HCT116 (cell line): ENCODE measurements around the gene APOH. TPM values are rescaled to one million over a fixed set of nuclear protein-coding genes. Genes with fewer than 3 reads are reported as not detected.

ENCODE experiments used
- ATAC-seq: fragments of 200-7000 bp; cut with Tn5 transposase; 2 replicates; pipeline ENCODE4 v1.9.1; 2020; ENCODE audit warnings: mild to moderate bottlenecking, moderate library complexity
- BruUV-seq: library from RNA; stranded (reverse); fragments of 400-500 nt; replicated peaks from 2 replicates; lab custom pipeline; 2021; lab: Mats Ljungman, UMichigan
- CTCF ChIA-PET: fragments of 300-600 bp; sonication (Branson Sonifier 250); formaldehyde crosslinking; loops from one replicate; lab custom pipeline; 2021; ENCODE audit warnings: antibody characterized with exemption; lab: Charles Lee
- POLR2A ChIA-PET: fragments of 300-600, 350-600 bp; sonication (Branson Sonifier 250); formaldehyde crosslinking; loops from one replicate; lab custom pipeline; 2021; ENCODE audit warnings: antibody characterized with exemption; lab: Charles Lee
- RAD21 ChIA-PET, 2 experiments: fragments of 300-600 bp; sonication (Branson Sonifier 250); formaldehyde crosslinking; loops; one replicate each; lab custom pipeline; 2023; ENCODE audit warnings: low total read pairs in 2 of 2; ENCODE audit not compliant: uncharacterized antibody in 2 of 2, unreplicated experiment in 2 of 2, low non-redundant PET in 1 of 2; lab: Charles Lee
- DNase-seq: peaks from one replicate; pipeline ENCODE4 v3.0.0-alpha.2; 2010; ENCODE audit warnings: low read depth, low spot score
- H2AFZ ChIP-seq: fragments of 200-600 bp; shearing (Covaris generic), sonication (generic); 2 replicates; pipeline ENCODE4 v1.6.1; 2017; ENCODE audit warnings: low read depth, mixed run types, mixed read lengths, antibody characterized with exemption, low read length; ENCODE audit not compliant: poor library complexity, severe bottlenecking
- H3K27ac ChIP-seq: 2 replicates; pipeline ENCODE4 v1.5.1; 2012; ENCODE audit warnings: low read depth, low read length
- H3K27me3 ChIP-seq: fragments of 200-600 bp; sonication (generic); 2 replicates; pipeline ENCODE4 v1.6.1; 2016; ENCODE audit warnings: mixed run types, low read length, mixed read lengths; ENCODE audit not compliant: insufficient read depth
- H3K36me3 ChIP-seq, 2 experiments: fragments of 200-500 bp in 1 of 2; fragments of 200-600 bp in 1 of 2; sonication (Bioruptor generic) in 1 of 2; sonication (generic) in 1 of 2; 2 replicates each; pipeline versions ENCODE4 v1.5.1 to v1.6.1; 2014 to 2016; ENCODE audit warnings: low read length in 2 of 2, inconsistent platforms in 1 of 2, mixed read lengths in 1 of 2, mixed run types in 1 of 2; ENCODE audit not compliant: insufficient read depth in 2 of 2, control insufficient read depth in 1 of 2
- H3K4me1 ChIP-seq, 2 experiments: fragments of 200-600 bp in 1 of 2; sonication (generic) in 1 of 2; 2 replicates each; pipeline versions ENCODE4 v1.5.1 to v1.6.1; 2012 to 2017; ENCODE audit warnings: low read length in 2 of 2, inconsistent platforms in 1 of 2, mild to moderate bottlenecking in 1 of 2, mixed read lengths in 1 of 2, mixed run types in 1 of 2, moderate library complexity in 1 of 2; ENCODE audit not compliant: insufficient read depth in 2 of 2, control insufficient read depth in 1 of 2
- H3K4me2 ChIP-seq: fragments of 200-600 bp; sonication (generic); 2 replicates; pipeline ENCODE4 v1.6.1; 2017; ENCODE audit warnings: mixed run types, low read length, mixed read lengths
- H3K4me3 ChIP-seq, 2 experiments: fragments of 200-600 bp in 1 of 2; sonication (generic) in 1 of 2; replicated peaks in 1 of 2; 2 replicates each; pipeline ENCODE4 v1.5.1; 2011 to 2016; ENCODE audit warnings: low read length in 2 of 2, control low read depth in 1 of 2, low read depth in 1 of 2, mild to moderate bottlenecking in 1 of 2, mixed read lengths in 1 of 2, mixed run types in 1 of 2
- H3K79me2 ChIP-seq: fragments of 200-600 bp; sonication (generic); 2 replicates; pipeline ENCODE4 v1.6.1; 2017; ENCODE audit warnings: mild to moderate bottlenecking, mixed run types, low read length, moderate library complexity, mixed read lengths; ENCODE audit not compliant: insufficient read depth
- H3K9ac ChIP-seq: fragments of 200-600 bp; sonication (generic); 2 replicates; pipeline ENCODE4 v1.6.1; 2016; ENCODE audit warnings: low read length, mixed read lengths
- H3K9me2 ChIP-seq: fragments of 200-600 bp; sonication (generic), shearing (Covaris generic); 2 replicates; pipeline ENCODE4 v1.6.1; 2017; ENCODE audit warnings: mixed run types, mild to moderate bottlenecking, moderate library complexity; ENCODE audit not compliant: insufficient read depth
- H3K9me3 ChIP-seq, 2 experiments: fragments of 200-500 bp in 1 of 2; fragments of 200-600 bp in 1 of 2; sonication (Bioruptor generic) in 1 of 2; sonication (generic) in 1 of 2; 2 replicates each; pipeline ENCODE4 v1.6.1; 2014 to 2017; ENCODE audit warnings: low read length in 2 of 2, mixed read lengths in 2 of 2, inconsistent platforms in 1 of 2, low read depth in 1 of 2, mild to moderate bottlenecking in 1 of 2, mixed run types in 1 of 2, moderate library complexity in 1 of 2; ENCODE audit not compliant: control insufficient read depth in 1 of 2, insufficient read depth in 1 of 2
- H4K20me1 ChIP-seq: fragments of 200-600 bp; sonication (generic), shearing (Covaris generic); 2 replicates; pipeline ENCODE4 v1.6.1; 2017; ENCODE audit warnings: mixed run types, mild to moderate bottlenecking, moderate library complexity; ENCODE audit not compliant: insufficient read depth
- ATF3 ChIP-seq: IDR thresholded peaks from 2 replicates; pipeline ENCODE4 v1.6.1; 2012
- CTCF ChIP-seq, 3 experiments: fragments of 200-600 bp in 1 of 3; sonication (generic) in 1 of 3; IDR thresholded peaks in 2 of 3; conservative IDR thresholded peaks in 1 of 3; 2 replicates each; pipeline ENCODE4 v1.5.1; 2012 to 2017; ENCODE audit warnings: low read depth in 2 of 3, low read length in 2 of 3, antibody characterized with exemption in 1 of 3, borderline replicate concordance in 1 of 3, control low read depth in 1 of 3, mild to moderate bottlenecking in 1 of 3, mixed read lengths in 1 of 3, mixed run types in 1 of 3, moderate library complexity in 1 of 3; ENCODE audit not compliant: insufficient read depth in 1 of 3
- EGR1 ChIP-seq: IDR thresholded peaks from 2 replicates; pipeline ENCODE4 v1.6.1; 2012; ENCODE audit warnings: low read depth
- ELF1 ChIP-seq: IDR thresholded peaks from 2 replicates; pipeline ENCODE4 v1.6.1; 2012; ENCODE audit warnings: low read depth, borderline replicate concordance
- EZH2 ChIP-seq: fragments of 200-600 bp; sonication (generic); IDR thresholded peaks from 2 replicates; pipeline ENCODE4 v1.6.1; 2017; ENCODE audit warnings: antibody characterized with exemption, mixed run types
- FOSL1 ChIP-seq: IDR thresholded peaks from 2 replicates; pipeline ENCODE4 v1.6.1; 2012; ENCODE audit warnings: low read depth
- RAD21 ChIP-seq: IDR thresholded peaks from 2 replicates; pipeline ENCODE4 v1.6.1; 2012; ENCODE audit warnings: low read depth, mild to moderate bottlenecking
- REST ChIP-seq: IDR thresholded peaks from 2 replicates; pipeline ENCODE4 v1.6.1; 2012; ENCODE audit warnings: low read depth
- SRF ChIP-seq: IDR thresholded peaks from 2 replicates; pipeline ENCODE4 v1.6.1; 2012; ENCODE audit warnings: low read depth
- TCF7L2 ChIP-seq: IDR thresholded peaks from 2 replicates; pipeline ENCODE4 v1.7.0; 2011; ENCODE audit warnings: borderline replicate concordance, inconsistent platforms; ENCODE audit not compliant: insufficient read depth, insufficient read length; ENCODE audit errors: extremely low read depth
- intact Hi-C: fragments of 100-400 bp; cut with micrococcal nuclease; formaldehyde crosslinking; loops from 2 replicates; pipeline ENCODE4 v1.10.0; 2022
- total RNA-seq: library from RNA; stranded (reverse); gene quantifications from one replicate; pipeline ENCODE4 v1.2.1, GENCODE V29; 2021; ENCODE audit not compliant: unreplicated experiment
- TF ChIP-seq, protein P1 (sequence below): IDR thresholded peaks from 2 replicates; pipeline ENCODE4 v1.6.1; 2011; ENCODE audit warnings: mild to moderate bottlenecking, low read length, moderate library complexity; ENCODE audit not compliant: insufficient replicate concordance; ENCODE audit errors: extremely low read depth

Gene APOH
- total RNA-seq, 1 experiment from 2014 or later: 1.7 TPM

- RAD21 ChIA-PET: interaction anchor here (0.8 to 2.8 kb wide), 6 partner anchors 606 to 934 kb away, joined by 3 to 24 read pairs (median 6); no protein-coding TSS in a partner anchor
- ATAC-seq: peak; percentile 81
- no peaks in the 10 kb centered on the region for H3K36me3 ChIP-seq
Measured at GRCh38 chr17:66165537-66166123, 63.6 kb downstream of the APOH start.

More at GRCh38 chr17:66165537-66166123, 63.6 kb downstream of the APOH start:
- Histone ChIP-seq H3K27me3 (no peaks in the 10 kb centered on the region), H3K4me3 (no peak overlapping the region), H2AFZ (no peak overlapping the region), H3K4me2 (no peak overlapping the region), H3K27ac (no peak overlapping the region), H3K4me1 (no peaks in the 10 kb centered on the region), H3K9me3 (no peaks in the 10 kb centered on the region), H3K79me2 (no peaks in the 10 kb centered on the region), H3K9ac (no peak overlapping the region), H4K20me1 (no peaks in the 10 kb centered on the region), H3K9me2 (no peaks in the 10 kb centered on the region)
- BruUV-seq: no TSS peak
- intact Hi-C loops: loop anchor here (1.0 to 10.0 kb wide), 6 partner anchors 177 to 934 kb away; no protein-coding TSS in a partner anchor
- TF ChIP-seq FOSL1: 0 out of 2 replicates have a peak, but pooled peaks have one; percentile 16
- TF ChIP-seq EZH2: no peak
- TF ChIP-seq ATF3: no peak
- 0 out of 2 replicates have a peak, but pooled peaks have one; percentile 8 for TF ChIP-seq SRF
- no peak for TF ChIP-seq REST
- no peak for TF ChIP-seq TCF7L2
- TF ChIP-seq, protein P1, sequence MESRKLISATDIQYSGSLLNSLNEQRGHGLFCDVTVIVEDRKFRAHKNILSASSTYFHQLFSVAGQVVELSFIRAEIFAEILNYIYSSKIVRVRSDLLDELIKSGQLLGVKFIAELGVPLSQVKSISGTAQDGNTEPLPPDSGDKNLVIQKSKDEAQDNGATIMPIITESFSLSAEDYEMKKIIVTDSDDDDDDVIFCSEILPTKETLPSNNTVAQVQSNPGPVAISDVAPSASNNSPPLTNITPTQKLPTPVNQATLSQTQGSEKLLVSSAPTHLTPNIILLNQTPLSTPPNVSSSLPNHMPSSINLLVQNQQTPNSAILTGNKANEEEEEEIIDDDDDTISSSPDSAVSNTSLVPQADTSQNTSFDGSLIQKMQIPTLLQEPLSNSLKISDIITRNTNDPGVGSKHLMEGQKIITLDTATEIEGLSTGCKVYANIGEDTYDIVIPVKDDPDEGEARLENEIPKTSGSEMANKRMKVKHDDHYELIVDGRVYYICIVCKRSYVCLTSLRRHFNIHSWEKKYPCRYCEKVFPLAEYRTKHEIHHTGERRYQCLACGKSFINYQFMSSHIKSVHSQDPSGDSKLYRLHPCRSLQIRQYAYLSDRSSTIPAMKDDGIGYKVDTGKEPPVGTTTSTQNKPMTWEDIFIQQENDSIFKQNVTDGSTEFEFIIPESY: no peak
- peak; percentile 71 to 93 (median 83) for TF ChIP-seq CTCF (IDR thresholded peaks at IDR 0.05 in 2 of 3, conservative IDR thresholded peaks at IDR 0.05 in 1 of 3; ENCODE audit: borderline replicate concordance in 1 of 3, insufficient read depth in 1 of 3, low read depth in 2 of 3, low read length in 2 of 3)
- no peak for TF ChIP-seq ELF1
- TF ChIP-seq RAD21: peak; percentile 93
- no peak for TF ChIP-seq EGR1
- POLR2A ChIA-PET: no interaction called here
- CTCF ChIA-PET: interaction anchor here (0.7 to 3.5 kb wide), 26 partner anchors 11 to 947 kb away, joined by 3 to 76 read pairs (median 4); no protein-coding TSS in a partner anchor
- DNase-seq: peak; percentile 58
